WERI-Rb-1 (cell line): ENCODE results near the gene TNFAIP6.

Experiments
- DNase-seq: peaks from one replicate; pipeline ENCODE4 v3.0.0-alpha.2; 2020
- H3K27ac ChIP-seq: fragments of 250-450 bp; sonication (Bioruptor Pico); 2 replicates; pipeline ENCODE4 v1.5.1; 2020; ENCODE audit warnings: mild to moderate bottlenecking, moderate library complexity
- H3K27me3 ChIP-seq: fragments of 250-450 bp; sonication (Bioruptor Pico); 2 replicates; pipeline ENCODE4 v1.5.1; 2021; ENCODE audit warnings: mild to moderate bottlenecking, low read depth, moderate library complexity; ENCODE audit not compliant: insufficient read depth, severe bottlenecking
- H3K36me3 ChIP-seq: fragments of 250-450 bp; sonication (Bioruptor Pico); 2 replicates; pipeline ENCODE4 v1.5.1; 2020; ENCODE audit warnings: mild to moderate bottlenecking, moderate library complexity
- H3K4me3 ChIP-seq: 2 replicates; pipeline ENCODE4 v1.5.1; 2011; ENCODE audit warnings: low read depth, mild to moderate bottlenecking, control low read depth, low read length
- H3K9me3 ChIP-seq: fragments of 250-450 bp; sonication (Bioruptor Pico); 2 replicates; pipeline ENCODE4 v1.5.1; 2021; ENCODE audit warnings: mild to moderate bottlenecking, moderate library complexity; ENCODE audit not compliant: severe bottlenecking
- TF ChIP-seq, protein P1 (sequence below): IDR thresholded peaks from 2 replicates; pipeline ENCODE4 v1.5.1; 2011; ENCODE audit warnings: low read depth, mild to moderate bottlenecking, control low read depth, inconsistent platforms, low read length

Gene TNFAIP6

DNA sequence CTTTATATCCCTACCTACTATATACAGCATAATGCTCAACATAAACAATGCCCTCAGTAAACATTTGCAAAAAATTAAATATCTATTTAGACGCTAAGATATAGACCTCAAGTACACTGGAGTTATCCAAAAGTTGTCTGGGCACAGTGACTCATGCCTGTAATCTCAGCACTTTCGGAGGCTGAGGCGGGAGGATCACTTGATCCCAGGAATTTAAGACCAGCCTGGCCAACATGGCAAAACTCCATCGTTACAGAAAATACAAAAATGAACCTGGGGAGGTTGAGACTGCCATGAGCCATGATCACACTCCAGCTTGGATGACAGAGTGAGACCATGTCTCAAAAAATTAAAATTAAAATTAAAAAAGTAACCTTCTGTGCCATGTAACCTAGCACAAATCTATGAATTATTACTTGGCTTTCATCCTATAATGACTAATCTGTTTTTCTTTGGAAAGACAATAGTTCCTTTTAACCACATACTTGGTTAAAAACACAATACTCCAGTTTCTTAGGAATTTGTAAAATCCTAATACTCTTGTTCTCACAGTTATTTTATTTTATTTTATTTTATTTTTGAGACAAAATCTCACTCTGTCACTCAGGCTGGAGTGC, 6.7 kb upstream of the TNFAIP6 start:
- no peaks in the 10 kb centered on the region for H3K36me3 ChIP-seq
- no peaks in the 10 kb centered on the region for H3K9me3 ChIP-seq
- DNase-seq: no peak
- no peaks in the 10 kb centered on the region for H3K27me3 ChIP-seq
- no peak overlapping the region for H3K4me3 ChIP-seq
- TF ChIP-seq, protein P1, sequence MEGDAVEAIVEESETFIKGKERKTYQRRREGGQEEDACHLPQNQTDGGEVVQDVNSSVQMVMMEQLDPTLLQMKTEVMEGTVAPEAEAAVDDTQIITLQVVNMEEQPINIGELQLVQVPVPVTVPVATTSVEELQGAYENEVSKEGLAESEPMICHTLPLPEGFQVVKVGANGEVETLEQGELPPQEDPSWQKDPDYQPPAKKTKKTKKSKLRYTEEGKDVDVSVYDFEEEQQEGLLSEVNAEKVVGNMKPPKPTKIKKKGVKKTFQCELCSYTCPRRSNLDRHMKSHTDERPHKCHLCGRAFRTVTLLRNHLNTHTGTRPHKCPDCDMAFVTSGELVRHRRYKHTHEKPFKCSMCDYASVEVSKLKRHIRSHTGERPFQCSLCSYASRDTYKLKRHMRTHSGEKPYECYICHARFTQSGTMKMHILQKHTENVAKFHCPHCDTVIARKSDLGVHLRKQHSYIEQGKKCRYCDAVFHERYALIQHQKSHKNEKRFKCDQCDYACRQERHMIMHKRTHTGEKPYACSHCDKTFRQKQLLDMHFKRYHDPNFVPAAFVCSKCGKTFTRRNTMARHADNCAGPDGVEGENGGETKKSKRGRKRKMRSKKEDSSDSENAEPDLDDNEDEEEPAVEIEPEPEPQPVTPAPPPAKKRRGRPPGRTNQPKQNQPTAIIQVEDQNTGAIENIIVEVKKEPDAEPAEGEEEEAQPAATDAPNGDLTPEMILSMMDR: no peak
- no peak overlapping the region for H3K27ac ChIP-seq

GRCh38 chr2:151353995-151354394, 3.4 kb upstream of the TNFAIP6 start:
- H3K4me3 ChIP-seq: no peak overlapping the region
- H3K9me3 ChIP-seq: no peaks in the 10 kb centered on the region
- no peaks in the 10 kb centered on the region for H3K27me3 ChIP-seq
- no peak overlapping the region for H3K27ac ChIP-seq
- H3K36me3 ChIP-seq: no peaks in the 10 kb centered on the region
- TF ChIP-seq, protein P1: no peak
- no peak for DNase-seq

- no peak for DNase-seq
- Histone ChIP-seq H3K27ac (no peak overlapping the region), H3K4me3 (no peak overlapping the region), H3K36me3 (no peaks in the 10 kb centered on the region), H3K27me3 (no peaks in the 10 kb centered on the region), H3K9me3 (no peaks in the 10 kb centered on the region)
- TF ChIP-seq, protein P1: no peak
Observed at GRCh38 chr2:151354807-151355206, 2.6 kb upstream of the TNFAIP6 start.

GRCh38 chr2:151358166-151358970, 976 bp downstream of the TNFAIP6 start:
- Histone ChIP-seq H3K27me3 (no peaks in the 10 kb centered on the region), H3K4me3 (no peak overlapping the region), H3K36me3 (no peaks in the 10 kb centered on the region), H3K9me3 (no peaks in the 10 kb centered on the region), H3K27ac (no peak overlapping the region)
- no peak for DNase-seq
- TF ChIP-seq, protein P1: no peak

DNA sequence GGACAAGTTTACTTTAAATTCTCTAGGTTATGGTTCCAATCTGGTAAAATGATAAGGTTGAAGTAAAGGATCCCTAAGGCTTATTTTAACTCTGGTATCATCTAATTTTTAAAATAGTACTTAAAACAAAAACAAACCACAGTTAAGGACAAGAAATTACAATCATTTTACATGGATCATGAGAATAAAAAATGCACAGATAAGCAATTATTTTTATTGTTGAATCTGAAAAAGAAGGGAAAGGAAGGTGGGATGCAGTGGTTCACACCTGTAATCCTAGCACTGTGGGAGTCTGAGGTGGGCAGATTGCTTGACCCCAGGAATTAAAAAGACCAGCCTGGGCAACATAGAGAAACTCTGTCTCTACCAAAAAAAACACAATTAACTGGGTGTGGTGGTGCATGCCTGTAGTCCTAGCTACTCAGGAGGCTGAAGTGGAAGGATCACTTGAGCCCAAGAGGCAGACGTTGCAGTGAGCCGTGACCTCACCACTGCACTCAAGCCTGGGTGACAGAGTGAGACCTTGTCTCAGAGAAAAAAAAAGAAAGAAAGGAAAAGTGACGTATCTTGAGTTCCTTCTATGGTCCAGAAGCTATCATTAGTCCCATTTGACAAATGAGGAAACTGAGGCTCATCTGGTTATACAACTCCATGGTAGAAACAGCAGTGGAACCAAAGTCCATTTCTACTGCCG, 2.5 kb downstream of the TNFAIP6 start:
- H3K4me3 ChIP-seq: no peak overlapping the region

More for the DNA sequence above, 2.5 kb downstream of the TNFAIP6 start:
- TF ChIP-seq, protein P1: no peak
- Histone ChIP-seq H3K27ac (no peak overlapping the region), H3K27me3 (no peaks in the 10 kb centered on the region), H3K36me3 (no peaks in the 10 kb centered on the region), H3K9me3 (no peaks in the 10 kb centered on the region)
- no peak for DNase-seq
